Neuronal stem cell (in vitro differentiated cells): ENCODE data around the gene ITM2B.

Experiments used
- DNase-seq: peaks from one replicate; pipeline ENCODE4 v3.0.0-alpha.2; 2013; ENCODE audit warnings: low spot score
- H2AFZ ChIP-seq: one replicate; pipeline ENCODE4 v1.6.1; 2013; ENCODE audit warnings: mild to moderate bottlenecking, low read length, inconsistent platforms
- H2AK5ac ChIP-seq: 2 replicates; pipeline ENCODE4 v1.6.1; 2013; ENCODE audit warnings: low read depth, mild to moderate bottlenecking, inconsistent platforms, low read length, moderate library complexity, mixed read lengths
- H2BK120ac ChIP-seq: 2 replicates; pipeline ENCODE4 v1.6.1; 2013; ENCODE audit warnings: low read depth, mild to moderate bottlenecking, inconsistent platforms, low read length, moderate library complexity, mixed read lengths
- H2BK12ac ChIP-seq: one replicate; pipeline ENCODE4 v1.6.1; 2013; ENCODE audit warnings: low read length, inconsistent platforms
- H2BK15ac ChIP-seq: 2 replicates; pipeline ENCODE4 v1.6.1; 2013; ENCODE audit warnings: mild to moderate bottlenecking, low read length, inconsistent platforms, mixed read lengths
- H2BK5ac ChIP-seq: one replicate; pipeline ENCODE4 v1.6.1; 2013; ENCODE audit warnings: inconsistent platforms, mild to moderate bottlenecking, low read length, moderate library complexity
- H3K14ac ChIP-seq: one replicate; pipeline ENCODE4 v1.6.1; 2013; ENCODE audit warnings: low read length, inconsistent platforms
- H3K18ac ChIP-seq: 2 replicates; pipeline ENCODE4 v1.6.1; 2013; ENCODE audit warnings: low read length, inconsistent platforms
- H3K23ac ChIP-seq: 2 replicates; pipeline ENCODE4 v1.6.1; 2013; ENCODE audit warnings: low read depth, mild to moderate bottlenecking, mixed read lengths, low read length, inconsistent platforms; ENCODE audit not compliant: poor library complexity
- H3K27ac ChIP-seq: replicated peaks from 3 replicates; pipeline ENCODE4 v1.5.1; 2013; ENCODE audit warnings: low read length, inconsistent platforms
- H3K27me3 ChIP-seq, 3 experiments: 2 replicates each; pipeline ENCODE4 v1.6.1; 2013; ENCODE audit warnings: low read length in 3 of 3, mild to moderate bottlenecking in 2 of 3, inconsistent platforms in 1 of 3, low read depth in 1 of 3, mixed read lengths in 1 of 3, moderate library complexity in 1 of 3; ENCODE audit not compliant: control insufficient read depth in 3 of 3, insufficient read depth in 3 of 3
- H3K36me3 ChIP-seq, 2 donors: replicated peaks in 1 of 2; 2 replicates each; pipeline ENCODE4 v1.6.1; 2013; ENCODE audit warnings: low read length in 2 of 2; ENCODE audit not compliant: control insufficient read depth in 2 of 2, insufficient read depth in 2 of 2
- H3K4ac ChIP-seq: 2 replicates; pipeline ENCODE4 v1.6.1; 2013; ENCODE audit warnings: inconsistent platforms, mild to moderate bottlenecking, low read length, moderate library complexity
- H3K4me1 ChIP-seq, 2 donors: 1 replicate in 1 of 2; 2 replicates in 1 of 2; pipeline ENCODE4 v1.6.1; 2013; ENCODE audit warnings: low read length in 2 of 2, low read depth in 1 of 2; ENCODE audit not compliant: control insufficient read depth in 2 of 2, insufficient read depth in 1 of 2
- H3K4me2 ChIP-seq: one replicate; pipeline ENCODE4 v1.6.1; 2013; ENCODE audit warnings: mild to moderate bottlenecking, low read length, inconsistent platforms; ENCODE audit not compliant: insufficient read depth, poor library complexity, severe bottlenecking
- H3K4me3 ChIP-seq, 2 donors: 2 replicates each; pipeline ENCODE4 v1.5.1; 2013; ENCODE audit warnings: low read length in 2 of 2, mild to moderate bottlenecking in 2 of 2, inconsistent platforms in 1 of 2, moderate library complexity in 1 of 2
- H3K79me1 ChIP-seq: one replicate; pipeline ENCODE4 v1.6.1; 2013; ENCODE audit warnings: low read depth, mild to moderate bottlenecking, inconsistent platforms, low read length, moderate library complexity
- H3K9ac ChIP-seq: one replicate; pipeline ENCODE4 v1.6.1; 2013; ENCODE audit warnings: mild to moderate bottlenecking, low read depth, low read length, inconsistent platforms; ENCODE audit not compliant: poor library complexity
- H3K9me3 ChIP-seq, 2 donors: replicated peaks in 1 of 2; 2 replicates each; pipeline versions ENCODE3 to v1.6.1; 2013; ENCODE audit warnings: low read length in 2 of 2, mild to moderate bottlenecking in 2 of 2, inconsistent platforms in 1 of 2, low read depth in 1 of 2, mixed read lengths in 1 of 2, moderate library complexity in 1 of 2; ENCODE audit not compliant: control insufficient read depth in 2 of 2, insufficient read depth in 1 of 2
- H4K8ac ChIP-seq: one replicate; pipeline ENCODE4 v1.6.1; 2013; ENCODE audit warnings: low read depth, mild to moderate bottlenecking, inconsistent platforms, low read length, moderate library complexity
- H4K91ac ChIP-seq: one replicate; pipeline ENCODE4 v1.6.1; 2013; ENCODE audit warnings: low read length, low read depth, mild to moderate bottlenecking, inconsistent platforms; ENCODE audit not compliant: poor library complexity
- WGBS, 2 donors: extraction: QIAGEN DNeasy Blood & Tissue Kit; methylation state at CpG; one replicate each; pipeline ENCODE4 v1.1.7; 2013; ENCODE audit warnings: missing lambda C conversion rate in 2 of 2, mixed read lengths in 1 of 2; ENCODE audit not compliant: insufficient read length in 2 of 2, insufficient replicate concordance in 1 of 2; ENCODE audit errors: extremely low coverage in 2 of 2; 5-methylcytosine and 5-hydroxymethylcytosine counted together

The ITM2B gene

DNA sequence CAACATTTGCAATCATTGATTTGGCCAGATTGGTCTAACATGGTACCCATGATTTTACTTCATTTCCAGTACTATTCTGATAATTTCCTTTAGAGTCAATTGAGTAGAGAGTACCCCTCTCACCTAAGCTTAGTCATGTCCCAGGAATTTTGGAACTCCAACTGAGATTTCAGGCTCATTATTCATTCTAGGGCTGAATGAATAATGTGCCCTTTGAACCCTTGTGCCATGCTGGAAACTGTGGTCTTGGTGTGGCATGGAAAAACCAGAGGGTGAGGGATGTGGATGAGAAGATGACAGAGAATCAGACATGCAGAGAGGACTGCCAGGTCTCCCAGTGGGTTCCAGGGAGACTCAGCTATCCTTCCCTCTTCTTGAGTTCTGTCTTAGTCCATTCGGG lies 30.2 kb downstream of the ITM2B start:
- H3K9ac ChIP-seq = no peak overlapping the region
- peaks cover 0 to 1% of the 10 kb centered on the region in 2 donors for H3K4me1 ChIP-seq
- no peak overlapping the region for H4K8ac ChIP-seq
- no peaks in the 10 kb centered on the region for H3K79me1 ChIP-seq
- WGBS, 2 donors = no CpG with 5 or more reads among the region's 1 CpG
- no peaks in the 10 kb centered on the region for H3K27me3 ChIP-seq
- no peak for DNase-seq
- no peak overlapping the region for H3K27ac ChIP-seq
- no peak overlapping the region for H2AFZ ChIP-seq
- no peak overlapping the region for H3K4ac ChIP-seq
- no peak overlapping the region for H2BK5ac ChIP-seq
- no peak overlapping the region for H3K14ac ChIP-seq
- no peak overlapping the region for H2BK120ac ChIP-seq
- H3K36me3 ChIP-seq = peaks cover 5 to 77% of the 10 kb centered on the region in 2 donors
- no peak overlapping the region for H3K18ac ChIP-seq
- H2AK5ac ChIP-seq = no peak overlapping the region
- H3K9me3 ChIP-seq = no peaks in the 10 kb centered on the region
- H2BK15ac ChIP-seq = no peak overlapping the region
- no peak overlapping the region for H4K91ac ChIP-seq
- H2BK12ac ChIP-seq = no peak overlapping the region
- no peak overlapping the region for H3K4me3 ChIP-seq
- no peak overlapping the region for H3K4me2 ChIP-seq
- no peak overlapping the region for H3K23ac ChIP-seq

DNA sequence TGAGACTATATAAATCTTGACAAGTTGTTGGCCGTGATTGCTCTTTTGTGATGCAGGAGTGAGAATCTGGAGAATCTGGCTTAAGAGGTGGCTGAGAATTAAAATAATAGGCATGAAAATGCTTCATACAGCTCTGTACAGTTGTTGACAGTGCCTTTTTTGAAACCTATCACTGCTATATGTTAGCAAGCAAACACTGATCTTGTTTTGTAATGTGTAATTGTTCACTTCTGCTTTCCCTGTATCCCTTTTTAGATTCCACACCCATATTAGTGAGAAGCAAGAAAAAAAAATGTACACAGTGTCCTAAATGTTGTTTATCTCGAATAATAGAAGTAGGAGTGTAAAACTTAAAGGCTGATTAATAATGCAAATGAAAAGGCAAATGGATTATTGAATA lies 31.1 kb downstream of the ITM2B start:
- no peak overlapping the region for H3K14ac ChIP-seq
- no peak overlapping the region for H3K9ac ChIP-seq
- H3K4me1 ChIP-seq = peaks cover 0 to 1% of the 10 kb centered on the region in 2 donors
- no peak overlapping the region for H2BK15ac ChIP-seq
- no peak overlapping the region for H2AFZ ChIP-seq
- no peak overlapping the region for H2BK5ac ChIP-seq
- H2BK12ac ChIP-seq = no peak overlapping the region
- no peak overlapping the region for H4K91ac ChIP-seq
- no peak overlapping the region for H2BK120ac ChIP-seq
- H3K79me1 ChIP-seq = no peaks in the 10 kb centered on the region
- H3K23ac ChIP-seq = no peak overlapping the region
- DNase-seq = no peak
- no peak overlapping the region for H3K4me3 ChIP-seq
- no peak overlapping the region for H4K8ac ChIP-seq
- no CpG with 5 or more reads among the region's 2 CpGs for WGBS, 2 donors
- H3K27me3 ChIP-seq = no peaks in the 10 kb centered on the region
- H3K18ac ChIP-seq = no peak overlapping the region
- H3K4me2 ChIP-seq = no peak overlapping the region
- no peaks in the 10 kb centered on the region for H3K9me3 ChIP-seq
- H3K4ac ChIP-seq = no peak overlapping the region
- H3K36me3 ChIP-seq = peaks cover 5 to 73% of the 10 kb centered on the region in 2 donors
- H2AK5ac ChIP-seq = no peak overlapping the region
- H3K27ac ChIP-seq = no peak overlapping the region

DNA sequence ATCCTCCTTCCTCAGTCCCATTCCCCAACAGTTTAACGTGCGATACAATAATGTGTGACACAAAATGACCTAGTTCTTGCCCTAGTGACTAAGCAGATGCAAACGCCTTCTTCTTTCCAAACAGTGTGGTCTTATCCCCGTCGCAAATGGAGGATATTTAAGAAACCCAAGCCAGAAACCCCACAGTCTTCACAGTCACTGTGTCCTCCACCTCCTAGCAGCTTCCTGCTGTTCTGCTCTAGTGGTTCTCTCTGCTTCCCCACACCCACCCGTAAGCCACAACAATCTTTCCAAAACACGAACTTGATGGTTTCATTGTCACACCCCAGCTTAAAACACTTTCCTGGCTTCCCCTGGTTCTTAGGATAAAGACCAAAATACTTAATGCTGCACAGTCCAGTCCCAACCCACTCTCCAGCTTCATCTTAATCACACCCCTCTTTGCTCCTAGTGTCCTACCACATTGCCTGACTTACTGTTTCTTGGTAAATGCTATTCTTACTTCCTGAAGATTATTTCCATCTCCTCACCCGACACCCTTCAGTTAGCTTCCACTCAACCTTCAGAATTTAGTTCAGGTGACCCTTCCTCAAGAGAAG lies 32.3 kb downstream of the ITM2B start:
- no peak overlapping the region for H2BK5ac ChIP-seq
- no peak for DNase-seq

GRCh38 chr13:48266150-48266549 lies 33.1 kb downstream of the ITM2B start:
- Histone ChIP-seq H2BK12ac (no peak overlapping the region), H3K4me2 (no peak overlapping the region), H3K4ac (no peak overlapping the region), H3K27ac (no peak overlapping the region), H2BK15ac (no peak overlapping the region), H3K23ac (no peak overlapping the region), H3K9ac (no peak overlapping the region), H4K91ac (no peak overlapping the region), H3K27me3 (no peaks in the 10 kb centered on the region), H3K14ac (no peak overlapping the region), H3K4me1 (peaks cover 0 to 1% of the 10 kb centered on the region in 2 donors), H2BK5ac (no peak overlapping the region), H3K79me1 (no peaks in the 10 kb centered on the region), H3K4me3 (no peak overlapping the region), H4K8ac (no peak overlapping the region), H2BK120ac (no peak overlapping the region), H2AK5ac (no peak overlapping the region), H3K9me3 (no peaks in the 10 kb centered on the region), H3K36me3 (peaks cover 5 to 63% of the 10 kb centered on the region in 2 donors), H2AFZ (no peak overlapping the region), H3K18ac (no peak overlapping the region)
- DNase-seq = no peak

More for the DNA sequence above, 32.3 kb downstream of the ITM2B start:
- Histone ChIP-seq H3K18ac (no peak overlapping the region), H3K4me1 (peaks cover 0 to 1% of the 10 kb centered on the region in 2 donors), H3K9me3 (no peaks in the 10 kb centered on the region), H3K4ac (no peak overlapping the region), H2BK120ac (no peak overlapping the region), H3K4me2 (no peak overlapping the region), H3K79me1 (no peaks in the 10 kb centered on the region), H2BK15ac (no peak overlapping the region), H3K27ac (no peak overlapping the region), H3K9ac (no peak overlapping the region), H2AK5ac (no peak overlapping the region), H2AFZ (no peak overlapping the region), H4K91ac (no peak overlapping the region), H3K27me3 (no peaks in the 10 kb centered on the region), H2BK12ac (no peak overlapping the region), H3K4me3 (no peak overlapping the region), H3K14ac (no peak overlapping the region), H4K8ac (no peak overlapping the region), H3K23ac (no peak overlapping the region), H3K36me3 (peaks cover 5 to 71% of the 10 kb centered on the region in 2 donors)
- no CpG with 5 or more reads among the region's 8 CpGs for WGBS, 2 donors
